IMR-90 (cell line): ENCODE data around the gene FLVCR1. TPM values are rescaled to one million over a fixed set of nuclear protein-coding genes. Genes with fewer than 3 reads are reported as not detected.
"Not testable (repeated sequence)": the region's sequence is repeated elsewhere in the genome, so short reads cannot be mapped to it uniquely, and the experiment has no call there.

Source experiments
- ATAC-seq: fragments of 200-7000 bp; cut with Tn5 transposase; 2 replicates; pipeline ENCODE4 v1.9.1; 2020; ENCODE audit warnings: low read depth, mild to moderate bottlenecking, moderate library complexity
- BruUV-seq: library from RNA; stranded (reverse); fragments of 400-500 nt; replicated peaks from 2 replicates; lab custom pipeline; 2021; lab: Mats Ljungman, UMichigan
- CTCF ChIA-PET: fragments of 300-600 bp; formaldehyde crosslinking; extraction: SDS; loops from one replicate; lab custom pipeline; 2021; ENCODE audit warnings: antibody characterized with exemption; lab: Yijun Ruan, JAX
- POLR2A ChIA-PET: fragments of 300-600 bp; sonication (Branson Sonifier 250); formaldehyde crosslinking; loops from one replicate; lab custom pipeline; 2022; ENCODE audit warnings: antibody characterized with exemption; ENCODE audit not compliant: unreplicated experiment; lab: Charles Lee
- DNase-seq: peaks from one replicate; pipeline ENCODE4 v3.0.0; 2013
- H2AFZ ChIP-seq: replicated peaks from 2 replicates; pipeline ENCODE3; 2013; ENCODE audit warnings: low read length, mild to moderate bottlenecking; ENCODE audit not compliant: poor library complexity
- H2AK5ac ChIP-seq: 2 replicates; pipeline ENCODE4 v1.6.1; 2013; ENCODE audit warnings: low read depth, low read length, inconsistent platforms
- H2AK9ac ChIP-seq: replicated peaks from 2 replicates; pipeline ENCODE3; 2013; ENCODE audit warnings: mild to moderate bottlenecking, low read depth, low read length, moderate library complexity; ENCODE audit not compliant: poor library complexity
- H2BK120ac ChIP-seq: 2 replicates; pipeline ENCODE4 v1.6.1; 2013; ENCODE audit warnings: low read depth, low read length, inconsistent platforms
- H2BK15ac ChIP-seq: 3 replicates; pipeline ENCODE4 v1.6.1; 2013; ENCODE audit warnings: low read depth, low read length, inconsistent platforms
- H2BK20ac ChIP-seq: 2 replicates; pipeline ENCODE4 v1.6.1; 2013; ENCODE audit warnings: low read depth, mild to moderate bottlenecking, inconsistent platforms, low read length, moderate library complexity
- H2BK5ac ChIP-seq: 2 replicates; pipeline ENCODE4 v1.6.1; 2013; ENCODE audit warnings: mild to moderate bottlenecking, low read depth, low read length, inconsistent platforms; ENCODE audit not compliant: poor library complexity, severe bottlenecking
- H3K14ac ChIP-seq: replicated peaks from 2 replicates; pipeline ENCODE4 v1.6.1; 2013; ENCODE audit warnings: low read depth, low read length, inconsistent platforms
- H3K18ac ChIP-seq: 2 replicates; pipeline ENCODE4 v1.6.1; 2013; ENCODE audit warnings: low read depth, low read length, control low read depth
- H3K23ac ChIP-seq: 2 replicates; pipeline ENCODE4 v1.6.1; 2013; ENCODE audit warnings: low read depth, low read length, inconsistent platforms
- H3K27ac ChIP-seq: 2 replicates; pipeline ENCODE4 v1.5.1; 2013; ENCODE audit warnings: mild to moderate bottlenecking, control low read depth, low read length; ENCODE audit not compliant: insufficient read depth
- H3K27me3 ChIP-seq: 2 replicates; pipeline ENCODE4 v1.6.1; 2013; ENCODE audit warnings: low read length; ENCODE audit not compliant: control insufficient read depth, insufficient read depth
- H3K36me3 ChIP-seq: 2 replicates; pipeline ENCODE4 v1.6.1; 2013; ENCODE audit warnings: low read length, mixed read lengths; ENCODE audit not compliant: control insufficient read depth, insufficient read depth
- H3K4ac ChIP-seq: 2 replicates; pipeline ENCODE4 v1.6.1; 2013; ENCODE audit warnings: low read depth, low read length, inconsistent platforms
- H3K4me1 ChIP-seq: 2 replicates; pipeline ENCODE4 v1.6.1; 2013; ENCODE audit warnings: low read length, mixed read lengths; ENCODE audit not compliant: control insufficient read depth, insufficient read depth
- H3K4me2 ChIP-seq: 2 replicates; pipeline ENCODE4 v1.6.1; 2013; ENCODE audit warnings: low read depth, mild to moderate bottlenecking, control low read depth, low read length, moderate library complexity
- H3K4me3 ChIP-seq: 2 replicates; pipeline ENCODE4 v1.5.1; 2013; ENCODE audit warnings: low read depth, mild to moderate bottlenecking, control low read depth, low read length, moderate library complexity; ENCODE audit not compliant: insufficient read depth
- H3K56ac ChIP-seq: 2 replicates; pipeline ENCODE4 v1.6.1; 2013; ENCODE audit warnings: low read length, inconsistent platforms; ENCODE audit not compliant: insufficient read depth; ENCODE audit errors: extremely low read depth
- H3K79me1 ChIP-seq, 2 experiments: 2 replicates each; pipeline ENCODE4 v1.6.1; 2013; ENCODE audit warnings: low read length in 2 of 2, inconsistent platforms in 1 of 2, low read depth in 1 of 2
- H3K9ac ChIP-seq: 2 replicates; pipeline ENCODE4 v1.6.1; 2013; ENCODE audit warnings: low read depth, low read length, control low read depth
- H3K9me1 ChIP-seq: 2 replicates; pipeline ENCODE4 v1.6.1; 2013; ENCODE audit warnings: low read length, inconsistent platforms; ENCODE audit not compliant: insufficient read depth
- H3K9me3 ChIP-seq: 2 replicates; pipeline ENCODE4 v1.6.1; 2013; ENCODE audit warnings: low read length; ENCODE audit not compliant: control insufficient read depth, insufficient read depth
- H4K20me1 ChIP-seq: 2 replicates; pipeline ENCODE4 v1.6.1; 2013; ENCODE audit warnings: low read length, inconsistent platforms; ENCODE audit not compliant: insufficient read depth
- H4K5ac ChIP-seq: 2 replicates; pipeline ENCODE4 v1.6.1; 2013; ENCODE audit warnings: mild to moderate bottlenecking, low read depth, low read length, control low read depth
- H4K8ac ChIP-seq, 2 experiments: 2 replicates each; pipeline ENCODE4 v1.6.1; 2013; ENCODE audit warnings: low read depth in 2 of 2, low read length in 2 of 2, control low read depth in 1 of 2, inconsistent platforms in 1 of 2
- H4K91ac ChIP-seq: 2 replicates; pipeline ENCODE4 v1.6.1; 2013; ENCODE audit warnings: low read depth, low read length, inconsistent platforms; ENCODE audit not compliant: insufficient read depth
- CHD1 ChIP-seq: IDR thresholded peaks from 2 replicates; pipeline ENCODE4 v1.6.1; 2012; ENCODE audit warnings: low read depth, low read length, improper control_type of control experiment
- MXI1 ChIP-seq: IDR thresholded peaks from 2 replicates; pipeline ENCODE4 v1.6.1; 2012; ENCODE audit warnings: low read depth, mild to moderate bottlenecking, low read length, moderate library complexity, borderline replicate concordance
- POLR2A ChIP-seq: IDR thresholded peaks from 2 replicates; pipeline ENCODE4 v1.6.1; 2012; ENCODE audit warnings: mild to moderate bottlenecking, low read depth, low read length
- RAD21 ChIP-seq: IDR thresholded peaks from 2 replicates; pipeline ENCODE4 v1.6.1; 2012; ENCODE audit warnings: low read length, improper control_type of control experiment
- SMC3 ChIP-seq: fragments of 150-350 bp; IDR thresholded peaks from 2 replicates; pipeline ENCODE4 v1.6.1; 2016; ENCODE audit warnings: low read depth, mild to moderate bottlenecking, antibody characterized with exemption, low read length, moderate library complexity
- WGBS, 2 experiments: methylation state at CpG; one replicate each; pipeline versions ENCODE4 v1.1.5 to v1.1.7; 2013; ENCODE audit warnings: missing lambda C conversion rate in 2 of 2; ENCODE audit not compliant: insufficient read length in 1 of 2; ENCODE audit errors: extremely low coverage in 2 of 2; 5-methylcytosine and 5-hydroxymethylcytosine counted together
- dilution Hi-C: fragments of 300-500 bp; cut with HindIII; formaldehyde crosslinking; loops from one replicate; pipeline ENCODE4 v1.14.3; 2018; ENCODE audit warnings: low sequenced_read_pairs; ENCODE audit not compliant: unreplicated experiment
- in situ Hi-C: fragments of 300-500 bp; cut with MboI; formaldehyde crosslinking; loops from 3 replicates; pipeline ENCODE4 v1.14.3; 2019; ENCODE audit warnings: low sequenced_read_pairs, inconsistent platforms, mixed read lengths
- intact Hi-C: fragments of 100-400 bp; cut with micrococcal nuclease; formaldehyde crosslinking; loops from 2 replicates; pipeline ENCODE4 v1.10.0; 2022
- polyA plus RNA-seq, 3 experiments: library from polyadenylated mRNA; depleted of rRNA; stranded (reverse); fragments of >200 nt; gene quantifications; 2 replicates each; pipeline ENCODE4 v1.2.3, GENCODE V29; 2012; ENCODE audit warnings: low replicate concordance in 1 of 3
- total RNA-seq: library from RNA; depleted of rRNA; stranded (reverse); fragments of >200 nt; gene quantifications from 2 replicates; pipeline ENCODE4 v1.2.3, GENCODE V29; 2012

Gene FLVCR1
- total and polyA plus RNA-seq, 2 of the 4 experiments (the other 2 are of a cell fraction) = 2.4 to 3.9 TPM

- H3K4me2 ChIP-seq = no peak overlapping the region
- H3K4me1 ChIP-seq = no peaks in the 10 kb centered on the region
- no peak overlapping the region for H2BK5ac ChIP-seq
- no peak overlapping the region for H2AK9ac ChIP-seq
- H3K27me3 ChIP-seq = no peaks in the 10 kb centered on the region
- dilution Hi-C loops (no loop called here), in situ Hi-C loops (no loop called here), intact Hi-C loops (no loop called here)
- H2AK5ac ChIP-seq = no peak overlapping the region
- no peaks in the 10 kb centered on the region for H3K36me3 ChIP-seq
- no peaks in the 10 kb centered on the region for H4K20me1 ChIP-seq
- H3K14ac ChIP-seq = no peak overlapping the region
- no peaks in the 10 kb centered on the region for H3K79me1 ChIP-seq
- no peak overlapping the region for H4K91ac ChIP-seq
- DNase-seq (no peak), ATAC-seq (no peak)
- H3K18ac ChIP-seq = no peak overlapping the region
- H3K9me1 ChIP-seq = no peaks in the 10 kb centered on the region
- H3K4ac ChIP-seq = no peak overlapping the region
- H3K4me3 ChIP-seq = no peak overlapping the region
- BruUV-seq = no TSS peak
- H3K9me3 ChIP-seq = peaks cover 20% of the 10 kb centered on the region
- no peak overlapping the region for H3K23ac ChIP-seq
- no peak overlapping the region for H3K9ac ChIP-seq
- TF ChIP-seq SMC3 (no peak), RAD21 (no peak), POLR2A (no peak), CHD1 (no peak), MXI1 (no peak)
- no peak overlapping the region for H4K8ac ChIP-seq
- no peak overlapping the region for H2BK120ac ChIP-seq
- WGBS, 2 experiments = no CpG with 5 or more reads among the region's 2 CpGs
- ChIA-PET POLR2A (no interaction called here), CTCF (interaction anchor here (1.1 kb wide), 1 partner anchor 10 kb away, joined by 3 read pairs; no protein-coding TSS in a partner anchor)
- no peak overlapping the region for H2BK20ac ChIP-seq
- no peak overlapping the region for H4K5ac ChIP-seq
- no peak overlapping the region for H3K56ac ChIP-seq
- no peak overlapping the region for H3K27ac ChIP-seq
- no peak overlapping the region for H2AFZ ChIP-seq
- no peak overlapping the region for H2BK15ac ChIP-seq
Measured at GRCh38 chr1:212828395-212828794, 29.7 kb upstream of the FLVCR1 start.

DNA sequence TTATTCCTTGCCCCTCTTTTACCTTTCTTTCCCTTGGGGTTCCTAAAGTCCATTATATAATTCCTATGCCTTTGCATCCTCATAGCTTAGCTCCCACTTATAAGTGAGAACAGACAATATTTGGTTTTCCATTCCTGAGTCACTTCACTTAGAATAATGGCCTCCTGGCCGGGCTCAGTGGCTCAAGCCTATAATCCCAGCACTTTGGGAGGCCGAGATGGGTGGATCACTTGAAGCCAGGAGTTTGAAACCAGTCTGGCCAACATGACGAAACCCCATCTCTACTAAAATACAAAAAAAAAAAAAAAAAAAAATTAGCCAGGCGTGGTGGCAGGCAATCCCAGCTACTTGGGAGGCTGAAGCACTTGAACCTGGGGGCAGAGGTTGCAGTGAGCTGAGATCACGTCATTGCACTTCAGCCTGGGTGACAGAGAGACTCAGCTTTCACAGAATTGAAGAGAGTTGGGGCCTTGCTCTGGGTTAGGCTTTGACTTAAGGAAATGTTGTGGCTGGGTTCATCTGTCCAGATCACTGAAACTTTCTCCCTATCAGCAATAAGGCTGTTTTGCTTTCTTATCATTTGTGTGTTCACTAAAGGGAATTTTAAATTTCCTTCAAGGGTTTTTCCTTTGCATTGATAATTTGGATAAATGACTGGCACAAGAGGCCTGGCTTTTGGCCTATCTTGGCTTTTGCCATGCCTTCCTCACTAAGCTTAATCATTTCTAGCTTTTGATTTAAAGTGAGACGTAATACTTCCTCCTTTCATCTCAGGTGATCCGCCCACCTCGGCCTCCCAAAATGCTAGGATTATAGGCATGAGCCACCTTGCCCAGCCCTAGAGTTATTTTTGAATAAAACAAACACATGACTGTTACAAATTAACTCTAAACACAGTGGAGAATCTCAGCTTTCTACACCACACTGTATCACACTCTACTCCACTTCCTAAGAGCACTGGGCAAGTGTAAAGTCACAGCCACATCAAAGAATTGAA, 24.6 kb upstream of the FLVCR1 start:
- BruUV-seq, H2BK120ac ChIP-seq, H2AFZ ChIP-seq, dilution Hi-C loops, H3K79me1 ChIP-seq, H3K4me1 ChIP-seq, DNase-seq, H3K9me3 ChIP-seq, H4K5ac ChIP-seq, ATAC-seq, H2BK5ac ChIP-seq, H3K9me1 ChIP-seq, H3K23ac ChIP-seq, H2BK20ac ChIP-seq, H3K4ac ChIP-seq, H3K27ac ChIP-seq, in situ Hi-C loops, H3K4me3 ChIP-seq, H3K9ac ChIP-seq, H4K8ac ChIP-seq, H3K4me2 ChIP-seq, H4K91ac ChIP-seq, H2AK9ac ChIP-seq, H3K56ac ChIP-seq, H2AK5ac ChIP-seq, H3K27me3 ChIP-seq, H3K18ac ChIP-seq, H4K20me1 ChIP-seq, H3K14ac ChIP-seq, CTCF ChIA-PET, H2BK15ac ChIP-seq, intact Hi-C loops, H3K36me3 ChIP-seq: not testable (repeated sequence)
- WGBS, 2 experiments = no CpG with 5 or more reads among the region's 8 CpGs
- POLR2A ChIA-PET = interaction anchor here (0.9 kb wide), 1 partner anchor 24 kb away, joined by 20 read pairs; the partner anchor contains the start of gene FLVCR1
